H1 (cell line): ENCODE data around the gene LYRM7. TPM values are rescaled to one million over a fixed set of nuclear protein-coding genes. Genes with fewer than 3 reads are reported as not detected.

ENCODE experiments used
- CTCF ChIA-PET: fragments of 300-600 bp; sonication (Branson Sonifier 250); formaldehyde crosslinking; loops from one replicate; lab custom pipeline; 2021; ENCODE audit not compliant: partially characterized antibody; lab: Charles Lee
- POLR2A ChIA-PET: fragments of 300-600 bp; sonication (Branson Sonifier 250); formaldehyde crosslinking; loops from one replicate; lab custom pipeline; 2021; ENCODE audit warnings: inconsistent platforms; ENCODE audit not compliant: partially characterized antibody; lab: Charles Lee
- DNase-seq, 2 experiments: peaks; one replicate each; pipeline versions ENCODE4 v3.0.0 to v3.0.0-alpha.2; 2010 to 2022; ENCODE audit warnings: low spot score in 2 of 2, low read depth in 1 of 2, mixed read lengths in 1 of 2
- FAIRE-seq: peaks from 2 replicates; lab custom pipeline; 2011; peaks lifted over from hg19 to GRCh38; lab: Jason Lieb, UNC
- H2AFZ ChIP-seq: 2 replicates; pipeline ENCODE4 v1.8.1; 2012; ENCODE audit warnings: low read length, inconsistent platforms
- H2AK5ac ChIP-seq: 2 replicates; pipeline ENCODE4 v1.6.1; 2013; ENCODE audit warnings: low read depth, low read length
- H2BK120ac ChIP-seq: replicated peaks from 2 replicates; pipeline ENCODE3; 2013; ENCODE audit warnings: low read depth, low read length, inconsistent platforms
- H2BK12ac ChIP-seq: 2 replicates; pipeline ENCODE4 v1.6.1; 2013; ENCODE audit warnings: low read depth, low read length
- H2BK15ac ChIP-seq: 2 replicates; pipeline ENCODE4 v1.6.1; 2013; ENCODE audit warnings: low read length
- H2BK20ac ChIP-seq: 2 replicates; pipeline ENCODE4 v1.6.1; 2013; ENCODE audit warnings: low read length
- H2BK5ac ChIP-seq: 2 replicates; pipeline ENCODE4 v1.6.1; 2013; ENCODE audit warnings: low read depth, low read length
- H3K14ac ChIP-seq: 2 replicates; pipeline ENCODE4 v1.6.1; 2013; ENCODE audit warnings: inconsistent platforms; ENCODE audit not compliant: insufficient read length
- H3K18ac ChIP-seq: 2 replicates; pipeline ENCODE4 v1.6.1; 2013; ENCODE audit warnings: low read length; ENCODE audit errors: extremely low read depth
- H3K23ac ChIP-seq: 2 replicates; pipeline ENCODE4 v1.6.1; 2013; ENCODE audit warnings: inconsistent platforms; ENCODE audit not compliant: insufficient read length
- H3K23me2 ChIP-seq: 2 replicates; pipeline ENCODE4 v1.6.1; 2013; ENCODE audit warnings: low read depth, low read length
- H3K27ac ChIP-seq: 2 replicates; pipeline ENCODE4 v1.6.1; 2011; ENCODE audit warnings: low read depth, low read length, inconsistent platforms
- H3K27me3 ChIP-seq, 4 experiments: replicated peaks in 1 of 4; 1 replicate in 1 of 4; 2 replicates in 3 of 4; pipeline versions ENCODE4 v1.6.1 to v1.8.1; 2011 to 2013; ENCODE audit warnings: low read length in 3 of 4, mild to moderate bottlenecking in 3 of 4, inconsistent platforms in 2 of 4, mixed read lengths in 2 of 4, moderate library complexity in 1 of 4; ENCODE audit not compliant: control insufficient read depth in 3 of 4, insufficient read depth in 3 of 4; ENCODE audit errors: extremely low read depth in 1 of 4
- H3K36me3 ChIP-seq, 4 experiments: 2 replicates each; pipeline versions ENCODE4 v1.6.1 to v1.8.1; 2011 to 2013; ENCODE audit warnings: mild to moderate bottlenecking in 4 of 4, low read length in 3 of 4, moderate library complexity in 2 of 4, control low read depth in 1 of 4, inconsistent platforms in 1 of 4; ENCODE audit not compliant: insufficient read depth in 4 of 4, control insufficient read depth in 2 of 4
- H3K4ac ChIP-seq: replicated peaks from 2 replicates; pipeline ENCODE3; 2013; ENCODE audit warnings: low read length, low read depth, mixed read lengths, inconsistent platforms; ENCODE audit not compliant: insufficient read length
- H3K4me1 ChIP-seq, 4 experiments: replicated peaks in 1 of 4; 1 replicate in 1 of 4; 2 replicates in 3 of 4; pipeline versions ENCODE4 v1.6.1 to v1.8.1; 2011 to 2013; ENCODE audit warnings: low read length in 3 of 4, inconsistent platforms in 2 of 4, mixed read lengths in 1 of 4; ENCODE audit not compliant: insufficient read depth in 4 of 4, control insufficient read depth in 3 of 4
- H3K4me2 ChIP-seq, 2 experiments: 2 replicates each; pipeline versions ENCODE4 v1.6.1 to v1.8.1; 2011 to 2013; ENCODE audit warnings: low read depth in 2 of 2, low read length in 2 of 2, control low read depth in 1 of 2, inconsistent platforms in 1 of 2, mild to moderate bottlenecking in 1 of 2; ENCODE audit not compliant: insufficient read depth in 1 of 2
- H3K4me3 ChIP-seq, 4 experiments: fragments of 200-600, 300-600 bp in 1 of 4; sonication (generic), shearing (Covaris generic), sonication (Bioruptor Twin) in 1 of 4; 2 replicates each; pipeline versions ENCODE4 v1.5.1 to v1.8.1; 2011 to 2016; ENCODE audit warnings: low read length in 4 of 4, low read depth in 3 of 4, control low read depth in 2 of 4, inconsistent platforms in 2 of 4, mild to moderate bottlenecking in 2 of 4, mixed read lengths in 1 of 4, moderate library complexity in 1 of 4; ENCODE audit not compliant: insufficient read depth in 2 of 4; ENCODE audit errors: extremely low read depth in 1 of 4
- H3K56ac ChIP-seq: replicated peaks from 2 replicates; pipeline ENCODE3; 2013; ENCODE audit warnings: low read depth, mild to moderate bottlenecking, mixed read lengths, low read length, inconsistent platforms; ENCODE audit not compliant: insufficient read length
- H3K79me1 ChIP-seq: 2 replicates; pipeline ENCODE4 v1.6.1; 2013; ENCODE audit warnings: low read depth, low read length, control low read depth
- H3K79me2 ChIP-seq, 2 experiments: 2 replicates each; pipeline versions ENCODE4 v1.6.1 to v1.8.1; 2012 to 2013; ENCODE audit warnings: low read length in 2 of 2, mild to moderate bottlenecking in 2 of 2, inconsistent platforms in 1 of 2; ENCODE audit not compliant: insufficient read depth in 2 of 2, control insufficient read depth in 1 of 2
- H3K9ac ChIP-seq, 4 experiments: replicated peaks in 1 of 4; 1 replicate in 1 of 4; 2 replicates in 3 of 4; pipeline versions ENCODE4 v1.6.1 to v1.8.1; 2011 to 2013; ENCODE audit warnings: low read depth in 3 of 4, low read length in 3 of 4, control low read depth in 2 of 4, mild to moderate bottlenecking in 2 of 4, moderate library complexity in 2 of 4, inconsistent platforms in 1 of 4; ENCODE audit errors: extremely low read depth in 1 of 4
- H3K9me3 ChIP-seq, 2 experiments: 2 replicates each; pipeline versions ENCODE4 v1.6.1 to v1.8.1; 2012 to 2013; ENCODE audit warnings: mild to moderate bottlenecking in 2 of 2, moderate library complexity in 2 of 2, control low read depth in 1 of 2, inconsistent platforms in 1 of 2, low read depth in 1 of 2, low read length in 1 of 2, mixed read lengths in 1 of 2; ENCODE audit not compliant: insufficient read depth in 2 of 2
- H4K20me1 ChIP-seq, 2 experiments: replicated peaks in 1 of 2; 2 replicates each; pipeline versions ENCODE3 to v1.8.1; 2011 to 2013; ENCODE audit warnings: inconsistent platforms in 2 of 2, low read length in 2 of 2, mild to moderate bottlenecking in 1 of 2; ENCODE audit not compliant: insufficient read depth in 2 of 2, control insufficient read depth in 1 of 2
- H4K5ac ChIP-seq: 2 replicates; pipeline ENCODE4 v1.6.1; 2013; ENCODE audit warnings: low read length, low read depth, mixed read lengths, inconsistent platforms; ENCODE audit not compliant: insufficient read length
- H4K8ac ChIP-seq: 2 replicates; pipeline ENCODE4 v1.8.0; 2013; ENCODE audit warnings: mild to moderate bottlenecking, moderate library complexity, low read length, inconsistent platforms; ENCODE audit not compliant: insufficient read depth; ENCODE audit errors: extremely low read depth
- H4K91ac ChIP-seq: replicated peaks from 2 replicates; pipeline ENCODE3; 2013; ENCODE audit warnings: low read length, mixed read lengths, inconsistent platforms; ENCODE audit not compliant: insufficient read length
- CREB1 ChIP-seq: IDR thresholded peaks from 2 replicates; pipeline ENCODE4 v1.6.1; 2012; ENCODE audit warnings: inconsistent platforms
- EGR1 ChIP-seq: IDR thresholded peaks from 2 replicates; pipeline ENCODE4 v1.6.1; 2011; ENCODE audit warnings: low read depth, low read length, borderline replicate concordance
- EP300 ChIP-seq, 2 experiments: IDR thresholded peaks; 1 replicate in 1 of 2; 2 replicates in 1 of 2; pipeline ENCODE4 v1.6.1; 2011 to 2012; ENCODE audit warnings: low read depth in 2 of 2, low read length in 2 of 2, mild to moderate bottlenecking in 2 of 2, borderline replicate concordance in 1 of 2, inconsistent platforms in 1 of 2, moderate library complexity in 1 of 2
- RNF2 ChIP-seq: fragments of 200-900, 300-1000 bp; sonication (generic); IDR thresholded peaks from 2 replicates; pipeline ENCODE4 v1.7.1; 2016; ENCODE audit warnings: borderline replicate concordance, low read depth, mild to moderate bottlenecking, antibody characterized with exemption, low read length; ENCODE audit not compliant: poor library complexity, severe bottlenecking; ENCODE audit errors: missing control alignments
- SP2 ChIP-seq: IDR thresholded peaks from 2 replicates; pipeline ENCODE4 v1.6.1; 2012; ENCODE audit warnings: mild to moderate bottlenecking, low read length, inconsistent platforms
- TEAD4 ChIP-seq: IDR thresholded peaks from 2 replicates; pipeline ENCODE4 v1.6.1; 2012; ENCODE audit warnings: low read depth, low read length, inconsistent platforms, mixed read lengths
- WGBS, 2 experiments: shearing (Covaris generic) in 1 of 2; methylation state at CpG; one replicate each; pipeline versions ENCODE4 v1.1.6 to v1.1.7; 2013 to 2015; ENCODE audit warnings: low lambda C conversion rate in 2 of 2, mixed read lengths in 2 of 2, inconsistent platforms in 1 of 2, low coverage in 1 of 2, missing lambda C conversion rate in 1 of 2; ENCODE audit not compliant: insufficient replicate concordance in 2 of 2, insufficient coverage in 1 of 2, insufficient read length in 1 of 2; ENCODE audit errors: extremely low coverage in 1 of 2, missing lambda C conversion rate in 1 of 2; 5-methylcytosine and 5-hydroxymethylcytosine counted together
- polyA plus RNA-seq, 7 experiments: library from polyadenylated mRNA; depleted of rRNA in 3 of 7; stranded (reverse) in 5 of 7; unstranded in 2 of 7; fragments of >200 nt in 5 of 7; fragments of 200-250 nt in 2 of 7; gene quantifications; 1 replicate in 5 of 7; 2 replicates in 1 of 7; 4 replicates in 1 of 7; pipeline versions ENCODE4 v1.2.1 to v1.2.3, GENCODE V29; 2011 to 2013; ENCODE audit warnings: missing spikeins in 2 of 7, mixed read lengths in 2 of 7
- total RNA-seq: library from RNA; stranded (reverse); fragmentation: NEBNext Ultra II Directional; extraction: Animal tissue kit (Norgen Biotek cat#: 25700); gene quantifications from 2 replicates; pipeline ENCODE4 v1.2.1, GENCODE V29; 2021

Gene LYRM7
- total and polyA plus RNA-seq, 2 of the 8 experiments (the other 6 are each of a cell fraction or from before 2014, with no cell fraction given) = 1.9 to 12.6 TPM

DNA sequence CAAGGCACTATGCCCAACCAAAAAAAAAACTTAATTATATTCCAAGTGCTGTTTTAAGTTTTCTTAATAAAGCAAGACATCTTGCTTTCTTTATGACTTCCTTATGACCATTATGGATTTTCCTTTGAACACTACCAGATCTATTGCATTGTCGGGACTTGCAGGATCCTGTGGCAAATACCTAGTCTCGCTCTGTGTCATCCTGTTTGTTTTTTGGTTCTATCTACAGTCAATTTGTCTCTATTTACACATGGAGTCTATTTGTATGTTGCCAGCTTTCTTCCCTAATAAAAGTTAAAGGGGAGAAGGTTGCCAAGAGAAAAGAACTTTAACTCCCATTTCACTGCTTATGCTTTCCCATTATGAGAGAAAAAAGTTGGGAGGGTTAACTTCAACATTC lies 10.6 kb upstream of the LYRM7 start:
- FAIRE-seq (no peak), DNase-seq (no peak)
- Histone ChIP-seq H3K79me1 (no peaks in the 10 kb centered on the region; the same call in 1 of the 2 replicates), H3K27ac (no peak overlapping the region), H3K4me3 (no peak overlapping the region), H3K23ac (no peak overlapping the region), H2BK12ac (no peak overlapping the region), H4K5ac (no peak overlapping the region), H2BK120ac (no peak overlapping the region), H3K4me1 (peaks cover 0 to 2% (median 0%) of the 10 kb centered on the region in 4 experiments; a peak in 1 of 7 replicates), H2BK20ac (no peak overlapping the region), H4K8ac (no peak overlapping the region), H3K4me2 (no peak overlapping the region), H3K9me3 (no peaks in the 10 kb centered on the region), H2AFZ (no peak overlapping the region), H4K20me1 (peaks cover 2 to 5% of the 10 kb centered on the region in 2 experiments), H2BK5ac (no peak overlapping the region), H3K14ac (no peak overlapping the region), H2BK15ac (no peak overlapping the region), H3K4ac (no peak overlapping the region), H3K18ac (no peak overlapping the region), H3K9ac (no peak overlapping the region), H3K23me2 (peaks cover 2% of the 10 kb centered on the region; the same call in 1 of the 2 replicates), H3K79me2 (peaks cover 0 to 30% of the 10 kb centered on the region in 2 experiments; a peak in 2 of 4 replicates), H3K56ac (no peak overlapping the region), H2AK5ac (no peak overlapping the region), H3K27me3 (no peaks in the 10 kb centered on the region), H4K91ac (no peak overlapping the region), H3K36me3 (peaks cover 2 to 42% (median 32%) of the 10 kb centered on the region in 4 experiments)
- 98% methylated on average over 2 of the region's 2 CpGs; no CpG with 5 or more reads in 1 of the 2 experiments for WGBS, 2 experiments
- TF ChIP-seq RNF2 (no peak), TEAD4 (no peak), CREB1 (no peak), EGR1 (no peak), EP300 (IDR thresholded peaks at IDR 0.05; ENCODE audit: borderline replicate concordance in 1 of 2, low read depth in 2 of 2, low read length in 2 of 2) (no peak), SP2 (no peak)
- POLR2A ChIA-PET = no interaction called here
- CTCF ChIA-PET = interaction anchor here (1.2 kb wide), 1 partner anchor 187 kb away, joined by 3 read pairs; no protein-coding TSS in a partner anchor
